Chondrocyte (in vitro differentiated cells): ENCODE data around the gene MTMR2. TPM values are rescaled to one million over a fixed set of nuclear protein-coding genes. Genes with fewer than 3 reads are reported as not detected.

Experiments
- DNase-seq: peaks from one replicate; pipeline ENCODE4 v3.0.0; 2021; ENCODE audit warnings: mixed read lengths, low spot score
- H3K27ac Mint-ChIP-seq: one replicate; pipeline ENCODE4 v1.8.0; 2021; ENCODE audit warnings: mild to moderate bottlenecking, moderate library complexity, mixed read lengths; ENCODE audit not compliant: unreplicated experiment
- H3K27me3 Mint-ChIP-seq: 2 replicates; pipeline ENCODE4 v1.8.0; 2021; ENCODE audit warnings: low read depth, mixed read lengths
- H3K36me3 Mint-ChIP-seq: 2 replicates; pipeline ENCODE4 v1.8.0; 2021; ENCODE audit warnings: low read depth, mixed read lengths
- H3K4me1 Mint-ChIP-seq: 2 replicates; pipeline ENCODE4 v1.8.0; 2021; ENCODE audit warnings: low read depth, mild to moderate bottlenecking, mixed read lengths
- H3K4me3 Mint-ChIP-seq: one replicate; pipeline ENCODE4 v1.8.0; 2021; ENCODE audit warnings: mild to moderate bottlenecking, moderate library complexity, mixed read lengths; ENCODE audit not compliant: unreplicated experiment
- H3K9me3 Mint-ChIP-seq: 2 replicates; pipeline ENCODE4 v1.8.0; 2021; ENCODE audit warnings: low read depth, mixed read lengths
- total RNA-seq: library from RNA; stranded (reverse); gene quantifications from 3 replicates; pipeline ENCODE4 v1.2.1, GENCODE V29; 2021
- TF ChIP-seq, protein P1 (sequence below): fragments of 200-600 bp; sonication (generic); IDR thresholded peaks from 2 replicates; pipeline ENCODE4 v1.5.0; 2021; ENCODE audit warnings: antibody characterized with exemption, mild to moderate bottlenecking, moderate library complexity

MTMR2 gene
- total RNA-seq, 1 donor from 2014 or later, result 52.1 TPM

DNA sequence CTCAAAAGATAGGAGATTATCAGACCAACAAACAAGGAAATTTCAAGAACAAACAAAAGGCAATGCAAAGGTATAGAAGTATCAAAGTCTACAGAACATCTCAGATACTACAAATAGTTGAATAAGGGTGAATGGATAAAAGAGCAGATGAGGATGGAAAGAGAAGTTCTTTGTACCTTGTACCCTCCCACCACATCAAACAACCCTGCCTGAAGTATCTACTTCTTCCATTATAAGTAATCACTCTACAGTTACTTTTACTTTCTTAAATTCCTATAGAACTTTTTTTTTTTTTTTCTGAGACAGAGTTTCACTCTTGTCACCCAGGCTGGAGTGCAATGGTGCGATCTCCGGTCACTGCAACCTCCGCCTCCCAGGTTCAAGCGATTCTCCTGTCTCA is 35.1 kb downstream of the MTMR2 start:
- H3K9me3 Mint-ChIP-seq, result no peaks in the 10 kb centered on the region
- H3K4me1 Mint-ChIP-seq, result peaks cover 15% of the 10 kb centered on the region
- H3K4me3 Mint-ChIP-seq, result no peak overlapping the region
- TF ChIP-seq, protein P1, sequence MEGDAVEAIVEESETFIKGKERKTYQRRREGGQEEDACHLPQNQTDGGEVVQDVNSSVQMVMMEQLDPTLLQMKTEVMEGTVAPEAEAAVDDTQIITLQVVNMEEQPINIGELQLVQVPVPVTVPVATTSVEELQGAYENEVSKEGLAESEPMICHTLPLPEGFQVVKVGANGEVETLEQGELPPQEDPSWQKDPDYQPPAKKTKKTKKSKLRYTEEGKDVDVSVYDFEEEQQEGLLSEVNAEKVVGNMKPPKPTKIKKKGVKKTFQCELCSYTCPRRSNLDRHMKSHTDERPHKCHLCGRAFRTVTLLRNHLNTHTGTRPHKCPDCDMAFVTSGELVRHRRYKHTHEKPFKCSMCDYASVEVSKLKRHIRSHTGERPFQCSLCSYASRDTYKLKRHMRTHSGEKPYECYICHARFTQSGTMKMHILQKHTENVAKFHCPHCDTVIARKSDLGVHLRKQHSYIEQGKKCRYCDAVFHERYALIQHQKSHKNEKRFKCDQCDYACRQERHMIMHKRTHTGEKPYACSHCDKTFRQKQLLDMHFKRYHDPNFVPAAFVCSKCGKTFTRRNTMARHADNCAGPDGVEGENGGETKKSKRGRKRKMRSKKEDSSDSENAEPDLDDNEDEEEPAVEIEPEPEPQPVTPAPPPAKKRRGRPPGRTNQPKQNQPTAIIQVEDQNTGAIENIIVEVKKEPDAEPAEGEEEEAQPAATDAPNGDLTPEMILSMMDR, result no peak
- H3K36me3 Mint-ChIP-seq, result peaks cover 6% of the 10 kb centered on the region
- no peak for DNase-seq
- H3K27ac Mint-ChIP-seq, result no peak overlapping the region
- H3K27me3 Mint-ChIP-seq, result no peaks in the 10 kb centered on the region

DNA sequence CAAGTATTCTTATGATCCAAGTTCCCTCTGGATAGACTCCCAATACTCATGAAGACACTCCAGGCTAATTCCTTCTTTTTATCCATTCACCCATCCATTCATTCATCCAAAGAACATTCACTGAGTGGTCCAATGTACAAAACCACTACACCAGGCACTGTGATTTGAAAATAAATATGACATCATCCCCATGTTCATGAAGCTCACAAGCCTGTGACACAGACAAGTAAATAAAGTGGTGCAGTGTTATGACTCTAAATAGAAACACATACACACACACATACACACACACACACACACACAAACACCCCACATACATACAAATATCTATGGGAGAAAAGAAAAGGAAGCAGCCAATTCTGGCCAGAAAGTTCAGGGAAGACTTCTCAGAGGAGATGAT is 35.5 kb downstream of the MTMR2 start:
- Mint-ChIP-seq H3K36me3 (peaks cover 6% of the 10 kb centered on the region), H3K9me3 (no peaks in the 10 kb centered on the region), H3K27me3 (no peaks in the 10 kb centered on the region), H3K4me3 (no peak overlapping the region), H3K27ac (no peak overlapping the region), H3K4me1 (peaks cover 19% of the 10 kb centered on the region)
- TF ChIP-seq, protein P1, result no peak
- DNase-seq, result no peak

DNA sequence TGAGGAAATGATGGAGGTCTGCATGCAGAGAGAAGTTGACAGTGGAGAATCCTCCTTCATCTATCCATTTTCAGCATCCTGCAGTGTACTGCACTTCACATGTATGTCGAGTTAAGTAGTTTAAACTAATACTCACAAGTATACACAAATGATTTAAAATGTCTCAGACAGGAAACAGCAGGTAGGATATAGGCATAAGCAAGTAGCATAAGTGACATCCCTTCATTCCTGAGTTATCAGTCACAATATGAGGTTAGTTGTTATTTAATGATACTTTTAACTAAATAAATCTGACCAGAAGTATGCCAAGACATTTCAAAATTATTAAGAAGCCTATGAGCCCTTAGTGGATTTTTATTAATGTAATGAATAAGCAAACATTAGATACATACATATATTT is 37.4 kb downstream of the MTMR2 start:
- Mint-ChIP-seq H3K4me3 (no peak overlapping the region), H3K27me3 (no peaks in the 10 kb centered on the region), H3K27ac (no peak overlapping the region), H3K36me3 (peaks cover 8% of the 10 kb centered on the region), H3K9me3 (no peaks in the 10 kb centered on the region), H3K4me1 (peaks cover 21% of the 10 kb centered on the region)
- TF ChIP-seq, protein P1, result no peak
- DNase-seq, result no peak

DNA sequence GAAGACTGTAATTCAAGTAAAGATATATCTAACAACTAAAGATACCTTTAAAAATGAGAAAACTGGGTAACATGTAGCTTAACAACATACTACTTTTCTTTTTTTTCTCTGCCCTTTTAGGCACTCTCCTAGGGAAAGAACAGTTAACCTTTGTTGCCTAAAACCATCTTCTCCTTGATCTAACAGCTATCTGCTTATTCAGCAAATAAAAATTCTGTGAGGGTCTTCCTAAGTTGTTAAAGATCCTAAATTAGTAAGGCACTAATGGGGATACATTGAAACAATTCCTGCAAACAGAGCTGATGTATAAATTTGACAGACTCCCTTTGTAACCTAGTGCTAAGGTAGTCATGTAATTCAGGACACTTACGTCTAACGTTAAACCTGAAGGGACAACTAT is 39.1 kb downstream of the MTMR2 start:
- Mint-ChIP-seq H3K27ac (peak overlapping the region; percentile 62), H3K36me3 (peaks cover 8% of the 10 kb centered on the region), H3K27me3 (no peaks in the 10 kb centered on the region), H3K4me1 (peaks cover 21% of the 10 kb centered on the region), H3K4me3 (no peak overlapping the region), H3K9me3 (no peaks in the 10 kb centered on the region)
- TF ChIP-seq, protein P1, result no peak
- no peak for DNase-seq

DNA sequence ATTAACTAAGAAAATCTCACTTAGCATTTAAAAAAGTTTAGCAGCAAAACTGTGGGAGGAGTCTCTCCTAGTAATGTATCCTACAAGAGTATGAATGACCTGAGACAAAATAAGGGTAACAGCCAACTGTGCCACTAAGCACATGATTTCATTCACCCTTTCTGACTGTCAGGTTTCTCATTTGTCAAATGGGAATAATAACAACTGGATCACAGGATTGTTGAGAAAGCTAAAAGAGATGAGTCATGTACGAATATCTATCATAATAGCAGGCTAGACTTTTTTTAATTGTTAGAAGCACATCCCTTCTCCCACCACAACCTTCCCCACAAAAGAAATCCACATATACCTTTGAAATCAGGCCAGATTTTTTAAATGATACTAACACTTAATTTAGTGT is 39.5 kb downstream of the MTMR2 start:
- TF ChIP-seq, protein P1, result no peak
- Mint-ChIP-seq H3K36me3 (peaks cover 9% of the 10 kb centered on the region), H3K4me3 (no peak overlapping the region), H3K9me3 (no peaks in the 10 kb centered on the region), H3K27ac (peak overlapping the region; percentile 62), H3K27me3 (no peaks in the 10 kb centered on the region), H3K4me1 (peaks cover 24% of the 10 kb centered on the region)
- no peak for DNase-seq
